Measurements from ENCODE around the gene TMEM183A.

The TMEM183A gene

DNA sequence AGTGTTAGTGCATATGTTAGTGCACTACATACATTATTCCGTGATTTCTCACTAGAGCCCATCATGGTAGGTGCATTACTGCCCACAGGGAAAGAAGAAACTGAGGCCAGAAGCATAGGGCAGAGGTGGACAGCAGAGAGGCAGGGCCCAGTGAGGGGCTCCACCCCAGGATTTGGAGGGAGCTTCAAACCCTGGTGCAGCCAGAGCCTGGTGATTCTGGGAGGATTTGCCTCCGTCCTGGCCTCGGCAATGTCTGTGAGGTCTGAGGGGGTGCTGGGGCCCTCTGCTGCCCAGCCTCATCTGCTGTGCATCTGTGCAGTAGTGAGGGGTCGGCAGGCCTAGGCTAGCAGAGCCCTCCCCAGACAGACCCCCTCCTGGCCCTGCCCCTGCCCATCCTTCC is 41.9 kb downstream of the TMEM183A start:
- intact Hi-C loops (cut with DNase I; ENCODE audit: low total_unique reads), result no loop called here
- DNase-seq, result no peak
- Histone ChIP-seq H3K4me1 (no peaks in the 10 kb centered on the region), H3K27ac (no peak overlapping the region), H3K27me3 (peaks cover 0 to 3% of the 10 kb centered on the region in 2 donors), H3K9me3 (no peaks in the 10 kb centered on the region), H3K36me3 (peaks cover 0 to 10% (median 5%) of the 10 kb centered on the region in 3 donors), H3K4me3 (no peak overlapping the region)
- TF ChIP-seq, protein P1, sequence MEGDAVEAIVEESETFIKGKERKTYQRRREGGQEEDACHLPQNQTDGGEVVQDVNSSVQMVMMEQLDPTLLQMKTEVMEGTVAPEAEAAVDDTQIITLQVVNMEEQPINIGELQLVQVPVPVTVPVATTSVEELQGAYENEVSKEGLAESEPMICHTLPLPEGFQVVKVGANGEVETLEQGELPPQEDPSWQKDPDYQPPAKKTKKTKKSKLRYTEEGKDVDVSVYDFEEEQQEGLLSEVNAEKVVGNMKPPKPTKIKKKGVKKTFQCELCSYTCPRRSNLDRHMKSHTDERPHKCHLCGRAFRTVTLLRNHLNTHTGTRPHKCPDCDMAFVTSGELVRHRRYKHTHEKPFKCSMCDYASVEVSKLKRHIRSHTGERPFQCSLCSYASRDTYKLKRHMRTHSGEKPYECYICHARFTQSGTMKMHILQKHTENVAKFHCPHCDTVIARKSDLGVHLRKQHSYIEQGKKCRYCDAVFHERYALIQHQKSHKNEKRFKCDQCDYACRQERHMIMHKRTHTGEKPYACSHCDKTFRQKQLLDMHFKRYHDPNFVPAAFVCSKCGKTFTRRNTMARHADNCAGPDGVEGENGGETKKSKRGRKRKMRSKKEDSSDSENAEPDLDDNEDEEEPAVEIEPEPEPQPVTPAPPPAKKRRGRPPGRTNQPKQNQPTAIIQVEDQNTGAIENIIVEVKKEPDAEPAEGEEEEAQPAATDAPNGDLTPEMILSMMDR (IDR thresholded peaks at IDR 0.05), result no peak

DNA sequence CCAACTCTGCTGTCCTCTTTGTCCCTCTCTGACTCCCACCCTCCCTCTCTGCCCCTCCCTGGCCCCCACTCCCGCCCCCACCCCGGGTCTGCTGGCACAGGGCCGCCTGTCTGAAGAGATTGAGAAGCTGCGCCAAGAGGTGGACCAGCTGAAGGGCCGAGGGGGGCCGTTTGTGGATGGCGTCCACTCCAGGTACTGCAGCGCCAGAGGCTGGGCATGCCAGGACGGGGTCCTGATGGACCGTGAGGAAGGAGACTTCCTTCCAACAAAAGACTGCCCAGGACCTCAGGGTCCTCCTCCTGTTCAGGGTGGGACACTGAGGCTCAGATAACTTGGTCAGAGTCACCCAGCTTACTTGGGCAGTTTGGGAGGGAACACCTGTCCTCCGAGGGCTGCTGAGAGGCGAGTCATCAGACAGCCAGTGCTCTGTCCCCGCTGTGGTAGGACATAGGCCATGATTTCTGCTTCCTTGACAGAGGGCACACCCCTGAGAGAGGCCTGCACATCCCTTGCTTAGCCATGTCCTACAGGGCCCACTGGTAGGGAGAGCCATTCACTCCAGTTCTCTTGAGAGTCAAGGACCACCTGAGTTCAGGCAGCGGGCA is 42.5 kb downstream of the TMEM183A start:
- Histone ChIP-seq H3K9me3 (no peaks in the 10 kb centered on the region), H3K4me3 (no peak overlapping the region), H3K36me3 (peaks cover 0 to 10% (median 5%) of the 10 kb centered on the region in 3 donors), H3K4me1 (no peaks in the 10 kb centered on the region), H3K27ac (no peak overlapping the region), H3K27me3 (peaks cover 0 to 3% of the 10 kb centered on the region in 2 donors)
- TF ChIP-seq, protein P1 (IDR thresholded peaks at IDR 0.05), result no peak
- intact Hi-C loops (cut with DNase I; ENCODE audit: low total_unique reads), result no loop called here
- no peak for DNase-seq

DNA sequence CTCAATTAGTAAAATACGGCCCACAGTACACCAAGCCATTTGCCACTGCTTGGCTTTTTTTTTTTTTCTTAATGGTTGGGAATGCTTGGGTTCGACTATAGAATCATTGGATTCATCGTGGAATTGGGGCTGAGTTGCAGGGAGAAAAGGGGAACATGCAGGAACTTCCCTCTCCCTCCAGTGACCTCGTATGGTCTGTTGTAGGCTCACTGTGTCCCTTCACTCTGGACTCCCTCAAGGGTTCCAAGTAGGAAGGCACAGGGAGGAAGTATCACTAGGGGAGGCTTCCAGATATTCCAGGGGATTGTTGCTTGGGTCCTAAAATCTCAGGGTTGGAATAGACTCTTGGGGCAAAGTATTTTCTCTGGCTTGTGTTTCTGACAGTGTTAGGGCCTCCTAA is 43.7 kb downstream of the TMEM183A start:
- H3K4me1 ChIP-seq, result no peaks in the 10 kb centered on the region
- H3K9me3 ChIP-seq, result no peaks in the 10 kb centered on the region
- no peak overlapping the region for H3K27ac ChIP-seq
- TF ChIP-seq, protein P1 (IDR thresholded peaks at IDR 0.05), result no peak
- H3K27me3 ChIP-seq, result no peaks in the 10 kb centered on the region
- H3K4me3 ChIP-seq, result no peak overlapping the region
- intact Hi-C loops (cut with DNase I; ENCODE audit: low total_unique reads), result no loop called here
- peaks cover 0 to 15% (median 10%) of the 10 kb centered on the region in 3 donors for H3K36me3 ChIP-seq
- DNase-seq, result no peak

DNA sequence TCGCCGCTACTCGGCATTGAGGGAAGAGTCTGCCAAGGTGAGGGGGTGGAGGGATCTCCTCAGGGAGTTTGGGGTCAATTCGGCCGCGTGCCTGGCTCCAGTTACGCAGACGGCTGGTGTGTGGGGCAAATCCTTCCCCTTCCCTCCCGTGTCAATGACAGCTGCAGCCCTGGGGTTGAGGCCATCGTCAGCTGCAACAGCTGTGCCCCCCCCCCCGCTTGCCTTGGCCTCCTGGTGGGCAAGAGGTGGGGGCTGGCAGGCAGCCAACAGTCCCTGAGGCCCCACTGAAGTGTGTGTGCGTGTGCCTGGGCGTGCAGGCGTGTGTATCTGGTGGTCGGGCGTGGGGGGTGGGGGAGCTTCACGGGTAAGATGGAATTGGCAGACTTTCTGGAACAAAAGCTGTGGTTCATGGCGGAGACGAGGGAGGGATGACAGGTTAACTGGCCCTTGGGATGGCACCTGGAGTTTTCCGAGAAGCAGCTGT is 44.7 kb downstream of the TMEM183A start:
- Histone ChIP-seq H3K27me3 (no peaks in the 10 kb centered on the region), H3K4me1 (no peaks in the 10 kb centered on the region), H3K27ac (no peak overlapping the region), H3K9me3 (no peaks in the 10 kb centered on the region), H3K4me3 (no peak overlapping the region), H3K36me3 (peaks cover 0 to 15% (median 6%) of the 10 kb centered on the region in 3 donors)
- DNase-seq, result no peak
- TF ChIP-seq, protein P1 (IDR thresholded peaks at IDR 0.05), result no peak
- intact Hi-C loops (cut with DNase I; ENCODE audit: low total_unique reads), result no loop called here

DNA sequence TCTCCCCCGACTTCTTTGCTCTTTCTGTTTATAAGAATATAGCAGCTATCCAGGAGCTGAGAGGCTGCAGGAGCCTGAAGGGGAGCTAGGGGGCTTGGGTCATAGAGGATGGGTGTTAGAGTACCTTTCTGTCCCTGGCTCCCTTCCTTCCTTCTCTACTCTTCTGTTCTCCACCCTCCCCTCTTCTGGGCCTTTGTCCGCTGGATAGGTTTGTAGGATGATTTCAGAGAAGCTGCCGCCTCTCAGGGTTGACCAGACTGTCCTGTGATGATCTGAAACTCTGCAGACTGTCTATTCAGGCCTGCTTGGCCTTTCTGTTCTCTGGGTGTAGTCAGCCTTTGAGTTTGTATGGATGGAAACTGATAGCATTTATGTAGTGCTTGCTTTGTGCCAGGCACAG is 45.4 kb downstream of the TMEM183A start:
- TF ChIP-seq, protein P1 (IDR thresholded peaks at IDR 0.05), result no peak
- Histone ChIP-seq H3K4me1 (no peaks in the 10 kb centered on the region), H3K27me3 (no peaks in the 10 kb centered on the region), H3K36me3 (peaks cover 0 to 9% (median 6%) of the 10 kb centered on the region in 3 donors), H3K9me3 (no peaks in the 10 kb centered on the region), H3K27ac (no peak overlapping the region), H3K4me3 (no peak overlapping the region)
- intact Hi-C loops (cut with DNase I; ENCODE audit: low total_unique reads), result no loop called here
- no peak for DNase-seq

Data from tibial artery (tissue), 4 donors.